CD4-positive, alpha-beta T cell treated with Interferon alpha-2 for 1 hour (primary cell): ENCODE measurements around the gene PRICKLE4.

Experiments
- DNase-seq, 2 donors: peaks; one replicate each; pipeline ENCODE4 v3.0.0-alpha.2; 2020 to 2022

The PRICKLE4 gene, protein sequence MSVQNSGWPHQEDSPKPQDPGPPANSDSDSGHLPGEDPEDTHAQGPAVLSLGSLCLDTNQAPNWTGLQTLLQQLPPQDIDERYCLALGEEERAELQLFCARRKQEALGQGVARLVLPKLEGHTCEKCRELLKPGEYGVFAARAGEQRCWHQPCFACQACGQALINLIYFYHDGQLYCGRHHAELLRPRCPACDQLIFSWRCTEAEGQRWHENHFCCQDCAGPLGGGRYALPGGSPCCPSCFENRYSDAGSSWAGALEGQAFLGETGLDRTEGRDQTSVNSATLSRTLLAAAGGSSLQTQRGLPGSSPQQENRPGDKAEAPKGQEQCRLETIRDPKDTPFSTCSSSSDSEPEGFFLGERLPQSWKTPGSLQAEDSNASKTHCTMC

DNA sequence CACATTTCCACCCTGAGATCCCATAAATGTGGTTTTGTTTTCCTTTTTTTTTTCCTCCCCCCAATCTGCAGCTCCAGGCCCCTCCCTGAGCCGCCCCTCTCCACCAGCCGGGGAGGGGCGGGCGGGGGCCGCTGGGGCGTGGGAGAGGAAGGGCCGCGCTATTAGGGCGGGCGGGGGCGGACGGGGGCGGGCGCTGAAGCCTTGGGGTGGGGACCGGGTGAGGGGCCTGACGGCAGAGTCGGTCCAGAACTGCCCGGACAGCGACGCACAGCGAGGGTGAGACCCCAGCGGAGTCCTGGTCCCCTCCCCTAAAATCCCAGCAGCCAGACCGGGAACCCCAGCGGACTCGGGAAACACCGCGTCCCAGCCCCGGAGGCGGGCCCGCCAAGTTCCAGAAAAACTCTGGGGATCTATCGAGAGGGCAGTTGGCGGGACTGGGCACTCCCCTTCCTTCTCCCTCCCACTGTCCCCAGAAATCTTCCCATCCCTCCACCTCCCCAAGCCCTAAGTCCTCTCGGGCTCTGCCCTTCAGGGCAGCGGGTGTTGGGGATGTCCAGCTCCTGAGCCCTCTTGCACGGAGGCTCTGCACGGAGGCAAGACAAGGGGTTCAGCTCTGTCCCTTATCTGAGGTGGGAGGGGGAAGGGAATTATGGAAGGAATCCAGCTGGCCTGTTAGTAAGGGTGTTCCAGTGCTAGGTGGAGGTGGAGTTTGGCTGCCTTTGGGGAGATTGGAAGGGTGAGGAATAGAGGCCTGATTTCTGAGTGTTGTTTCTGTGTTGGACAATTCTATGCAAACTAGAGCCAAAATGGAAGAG lies at the start of gene PRICKLE4:
TSS of gene PRICKLE4 (plus strand) at position 232 of the 815 bp plus-strand sequence. CDS start 2,692 bp downstream, outside the sequence.
- DNase-seq: no peak

DNA sequence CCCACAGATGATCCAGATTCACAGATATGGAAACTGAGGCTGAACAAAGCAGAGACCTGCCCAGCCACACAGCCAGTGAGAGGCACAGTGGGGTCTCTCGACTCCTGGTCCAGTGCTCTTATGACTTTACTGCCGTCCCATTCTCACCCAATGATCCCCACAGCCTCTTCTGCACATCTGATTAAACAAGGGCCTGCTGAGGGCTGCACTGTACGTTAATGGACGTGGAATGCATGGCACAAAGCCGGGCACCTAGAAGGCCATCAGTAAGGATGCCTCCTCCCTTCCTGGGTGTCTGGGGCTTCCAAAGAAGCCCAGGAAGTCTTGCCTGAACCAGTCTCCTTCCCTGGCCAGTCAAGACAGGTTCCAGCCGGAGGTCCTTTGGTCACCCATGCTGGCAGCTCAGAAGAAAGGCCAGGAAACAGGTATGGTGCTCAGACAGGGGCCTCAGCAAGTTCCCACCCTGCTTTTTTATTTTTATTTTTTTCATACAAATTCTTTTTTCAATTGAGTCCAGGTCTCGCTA lies 49.0 kb upstream of the PRICKLE4 start:
- DNase-seq: no peak

DNA sequence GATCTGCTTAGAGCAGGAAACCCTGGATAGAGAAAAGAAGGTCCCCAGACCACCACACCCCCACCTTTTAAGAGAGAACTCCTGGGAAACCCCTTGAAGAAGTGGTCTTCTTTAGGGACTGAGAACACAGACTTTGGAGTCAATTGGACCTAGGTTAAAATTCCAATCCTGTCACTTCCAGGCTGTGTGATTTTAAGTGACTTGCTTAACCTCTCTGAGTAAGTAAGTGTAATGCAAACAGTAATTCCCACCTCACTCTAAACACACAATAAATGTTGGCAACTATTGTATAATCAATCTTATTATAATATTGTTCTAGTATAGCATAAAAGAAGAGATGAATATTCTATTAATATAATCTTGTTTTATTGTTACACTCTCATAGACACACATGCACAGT lies 48.4 kb upstream of the PRICKLE4 start:
- no peak for DNase-seq

DNA sequence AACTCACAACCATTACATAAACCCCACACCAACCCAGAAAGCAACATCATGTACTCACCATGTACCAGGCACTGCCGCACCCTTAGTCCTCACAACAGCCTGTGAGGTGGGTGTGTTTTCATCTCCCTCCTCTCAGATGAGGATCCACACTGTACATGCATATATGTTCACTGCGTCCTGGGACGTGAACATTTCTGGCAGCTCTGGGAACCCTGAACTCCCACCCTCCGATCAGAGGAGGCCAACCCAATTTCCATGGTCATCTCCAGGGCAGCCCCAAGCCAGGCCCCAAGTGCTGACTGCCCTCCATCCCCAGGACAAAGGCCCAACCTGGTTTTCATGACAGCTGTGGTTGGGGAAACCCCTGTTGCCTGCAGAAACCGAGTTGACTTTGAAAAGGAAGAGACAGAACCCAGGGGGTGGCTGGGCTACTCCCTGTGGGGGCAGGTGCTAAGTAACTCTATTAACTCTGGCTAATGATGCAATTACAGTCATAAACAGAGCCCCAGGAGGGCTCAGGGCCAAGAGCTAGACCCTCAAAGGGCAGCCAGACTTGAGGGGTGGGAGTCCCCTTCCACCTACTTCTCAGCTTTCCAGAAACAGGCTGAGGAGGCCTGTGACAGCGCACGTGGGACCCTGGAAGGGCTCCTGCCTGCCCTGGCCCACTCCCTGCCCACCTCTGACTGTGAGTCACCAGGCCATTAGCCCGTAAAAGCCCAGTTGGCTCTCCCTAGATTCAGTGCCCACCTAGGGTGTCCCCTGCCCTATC lies 47.8 kb upstream of the PRICKLE4 start:
- peak; percentile 62 to 79 for DNase-seq

DNA sequence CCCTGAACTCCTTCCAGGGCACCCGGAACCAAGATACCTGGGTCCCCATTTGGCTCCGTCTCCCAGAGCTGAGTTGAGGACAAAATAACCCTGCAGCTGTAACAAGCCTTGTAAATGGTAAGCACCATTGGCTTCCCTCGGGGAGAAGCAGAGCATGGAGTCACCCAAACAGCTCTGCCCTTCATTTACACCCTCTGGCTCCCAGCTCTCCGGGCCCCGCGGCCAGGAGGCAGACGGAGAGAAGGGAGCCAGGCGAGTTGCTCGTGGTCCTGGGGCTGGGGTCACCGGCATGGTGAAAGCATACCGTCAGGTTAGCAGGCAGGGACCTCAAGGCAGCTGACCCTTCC lies 47.2 kb upstream of the PRICKLE4 start:
- DNase-seq: no peak

DNA sequence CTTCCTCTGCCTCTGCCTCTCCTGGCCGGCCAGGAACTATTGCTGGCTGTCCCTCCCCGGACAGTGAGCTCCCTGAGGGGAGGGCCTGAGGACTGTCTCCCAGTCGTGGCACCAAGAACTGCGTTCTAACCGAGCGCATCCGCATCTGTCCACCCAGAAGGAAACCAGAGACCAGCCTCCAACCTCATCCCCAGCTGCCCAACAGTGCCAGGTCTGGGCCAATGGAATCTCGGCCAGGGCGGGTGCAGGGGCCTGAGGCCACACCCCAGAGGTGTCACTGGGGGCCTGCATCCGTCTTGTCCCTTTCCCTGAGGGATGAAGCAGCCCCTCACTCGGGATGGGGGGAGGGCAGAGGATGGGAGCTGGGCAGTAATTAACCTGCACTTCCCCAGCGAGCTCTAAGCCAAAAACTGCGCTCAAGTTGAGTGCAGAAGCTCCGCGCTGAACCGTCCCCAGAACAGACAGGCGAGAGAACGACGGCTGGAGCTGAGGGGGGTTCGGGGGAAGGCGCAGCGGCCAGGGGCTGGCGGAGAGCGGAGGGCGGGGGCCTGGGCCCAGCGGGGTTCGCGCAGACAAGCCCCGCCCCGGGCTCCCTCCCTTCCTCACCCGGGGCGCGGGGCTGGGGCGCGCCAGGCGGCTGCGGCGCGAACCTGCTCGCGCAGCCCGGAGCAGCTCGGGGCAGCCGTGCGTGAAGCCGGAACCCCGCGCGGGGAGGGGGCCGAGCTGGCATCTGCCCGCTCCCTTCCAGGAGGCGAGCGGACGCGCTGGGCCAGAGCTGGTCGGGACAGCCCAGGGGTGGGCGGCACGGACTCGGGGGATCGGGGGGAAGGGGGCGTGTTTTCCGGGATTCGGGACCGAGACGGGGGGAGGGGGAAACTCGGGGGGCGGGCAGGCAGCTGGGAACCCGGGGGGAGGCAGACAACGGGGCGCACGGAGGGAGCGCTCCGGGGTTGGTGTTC lies 46.6 kb upstream of the PRICKLE4 start:
- peak; percentile 75 to 79 for DNase-seq

DNA sequence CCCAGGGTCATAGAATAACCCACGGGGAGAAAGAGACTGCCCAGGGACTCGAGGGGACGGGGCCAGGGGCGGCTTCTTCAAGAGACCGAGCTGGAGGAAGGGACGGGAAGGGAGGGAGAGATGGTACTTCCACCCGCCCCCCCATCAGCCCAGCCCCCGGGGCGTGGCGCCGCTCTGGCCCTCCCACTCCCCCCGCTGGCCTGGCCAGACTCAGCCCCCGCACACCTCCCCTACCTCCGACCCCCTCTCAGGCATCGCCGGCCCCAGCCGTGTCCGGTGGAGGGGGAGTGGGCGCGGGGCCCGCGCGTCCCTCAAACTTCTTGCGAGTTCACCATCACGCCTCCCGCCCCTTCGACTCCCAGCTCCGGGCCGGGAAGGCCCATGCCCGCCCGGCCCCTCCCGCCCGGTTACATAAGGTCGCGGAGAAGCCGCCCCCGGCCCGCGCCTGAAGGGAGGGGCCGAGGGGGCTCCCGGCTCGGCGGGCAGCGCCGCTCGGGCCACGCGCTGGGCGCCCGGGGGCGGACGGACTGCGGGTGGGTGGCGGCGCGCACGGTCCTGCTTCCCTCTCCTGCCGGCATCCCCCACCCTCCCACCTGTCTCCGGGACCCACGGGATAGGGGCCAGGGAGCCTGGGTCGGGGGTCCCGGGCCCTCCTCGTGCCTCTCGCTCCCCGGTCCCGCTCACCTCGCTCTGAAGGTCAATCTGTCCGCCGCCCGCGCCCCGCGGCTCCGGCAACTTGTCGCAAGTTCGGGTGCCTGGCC lies 45.7 kb upstream of the PRICKLE4 start:
- peak; percentile 68 to 77 for DNase-seq

DNA sequence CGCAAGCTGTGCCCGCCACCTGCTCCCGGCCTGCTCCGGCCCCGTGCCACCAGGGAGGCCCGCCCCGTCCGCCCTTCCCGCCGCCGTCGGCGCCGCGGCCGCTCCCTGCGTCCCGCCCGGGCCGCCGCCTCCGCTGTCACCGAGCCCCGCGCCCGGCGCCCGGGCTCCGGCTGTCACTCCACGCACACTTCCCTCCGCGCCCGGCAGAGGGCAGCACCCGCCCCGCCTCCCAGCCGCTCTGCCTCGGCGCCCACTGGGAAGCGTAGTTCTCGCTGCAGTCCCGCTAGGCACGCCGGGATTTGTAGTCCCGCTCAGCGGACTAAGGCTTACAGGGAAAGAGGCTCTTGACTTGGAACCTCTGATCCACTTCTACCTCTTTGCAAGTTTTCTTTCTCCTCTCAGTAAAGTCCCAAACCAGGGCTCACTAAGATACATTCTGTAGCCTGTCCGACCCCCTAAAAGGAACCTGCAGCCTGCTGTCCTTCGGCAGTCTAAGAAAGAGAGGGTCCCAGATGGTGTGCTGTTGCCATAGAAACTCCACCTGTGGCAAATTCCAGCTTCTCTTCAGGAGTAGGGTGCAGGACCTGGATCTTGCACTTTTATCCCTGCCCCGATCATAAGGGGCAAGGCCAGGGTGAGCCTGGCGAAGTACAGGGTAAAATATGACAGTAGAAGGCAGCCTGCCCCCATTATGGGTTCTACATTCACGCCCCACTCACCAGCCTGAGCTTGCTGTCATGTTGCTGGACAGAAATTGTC lies 45.0 kb upstream of the PRICKLE4 start, which contains the start of gene TFEB:
TSS of gene TFEB (minus strand) at position 182 of the 759 bp plus-strand sequence. CDS start 44,395 bp downstream, outside the sequence.
- DNase-seq: peak; percentile 90 to 95

DNA sequence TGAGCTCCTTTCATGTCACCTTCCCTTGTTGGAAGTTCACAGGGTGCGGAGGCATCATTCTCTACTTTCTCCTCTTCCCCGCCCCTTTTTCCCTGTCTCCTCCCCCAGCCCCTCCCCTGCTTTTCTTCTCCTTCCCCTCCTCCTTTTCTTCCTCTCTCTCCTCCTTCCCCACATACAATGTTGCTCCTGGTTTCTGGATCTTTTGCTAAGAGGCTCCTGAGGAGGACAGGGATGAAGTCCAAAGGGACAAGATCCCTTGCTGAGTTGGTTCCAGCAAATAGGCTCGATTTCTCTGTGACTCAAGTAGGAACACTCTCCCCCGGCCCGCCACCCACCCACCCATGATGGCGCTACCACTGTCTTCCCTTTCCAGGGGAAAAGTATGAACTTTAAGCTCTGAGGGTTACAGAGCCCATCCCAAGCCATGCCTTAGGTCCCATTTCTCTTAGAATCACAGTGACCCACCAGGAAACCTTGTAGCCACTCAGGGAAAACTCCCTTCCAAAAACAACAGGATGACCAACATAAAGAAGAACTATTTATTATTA lies 44.3 kb upstream of the PRICKLE4 start:
- DNase-seq: no peak

DNA sequence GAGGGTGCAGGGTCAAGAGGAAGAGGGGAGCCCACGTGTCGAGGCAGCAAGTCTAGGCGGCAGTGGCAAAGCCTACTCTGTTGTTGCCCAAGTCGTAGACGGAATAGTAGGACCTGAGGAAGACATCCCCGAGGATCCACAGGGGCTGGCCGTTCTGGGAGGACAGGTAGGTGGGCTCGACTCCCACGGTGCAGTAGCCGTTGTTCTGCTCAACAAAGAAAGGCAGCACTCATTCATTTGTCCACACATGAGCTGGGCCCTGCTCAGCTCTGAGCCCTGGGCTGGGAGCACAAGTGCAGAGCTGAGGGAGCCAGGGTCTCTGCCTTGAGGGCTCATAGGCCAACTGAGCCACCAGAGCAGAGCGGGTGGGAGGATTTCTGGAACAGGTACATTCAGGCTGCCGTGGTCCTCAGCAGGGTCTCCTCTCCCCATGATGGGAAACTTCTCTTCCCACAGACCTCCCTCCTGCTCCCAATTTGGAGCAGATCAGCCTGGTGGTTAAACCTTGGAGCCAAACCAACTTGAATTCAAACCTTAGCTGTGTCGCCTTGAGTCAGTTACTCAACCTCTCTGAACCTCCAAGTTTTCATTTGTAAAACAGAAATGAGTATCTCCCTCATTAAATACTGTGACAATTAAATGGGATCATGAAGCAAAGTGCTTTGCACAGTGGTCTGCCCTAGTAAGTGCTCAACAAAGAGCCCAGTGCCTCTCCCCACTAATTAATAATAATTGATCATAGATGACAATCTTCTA lies 43.6 kb upstream of the PRICKLE4 start:
- no peak for DNase-seq

DNA sequence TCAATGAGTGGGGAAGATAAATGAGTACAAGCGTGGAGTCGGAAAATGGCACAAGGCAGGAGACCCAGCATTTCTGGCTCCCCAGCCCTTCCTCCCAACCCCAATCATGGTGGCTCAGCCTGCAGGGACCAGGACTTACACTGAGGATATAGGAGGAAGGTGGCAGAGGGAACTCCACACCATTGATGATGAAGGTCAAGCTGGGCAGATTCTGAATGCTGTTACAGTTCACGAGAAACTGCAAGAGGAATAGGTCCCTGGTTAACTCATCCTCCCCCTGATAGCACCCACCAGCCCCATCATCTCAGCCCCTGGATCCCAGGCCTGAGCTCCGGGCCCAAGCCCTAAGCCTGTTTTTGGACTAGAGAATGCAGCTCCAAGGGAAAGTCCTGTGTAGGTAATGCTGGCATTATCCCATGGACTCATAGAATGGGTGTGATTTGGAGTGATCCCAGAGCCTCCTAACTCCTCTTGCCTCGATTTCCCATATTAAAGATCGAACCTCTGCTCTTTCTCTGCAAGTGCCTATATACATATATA lies 42.9 kb upstream of the PRICKLE4 start:
- DNase-seq: no peak

DNA sequence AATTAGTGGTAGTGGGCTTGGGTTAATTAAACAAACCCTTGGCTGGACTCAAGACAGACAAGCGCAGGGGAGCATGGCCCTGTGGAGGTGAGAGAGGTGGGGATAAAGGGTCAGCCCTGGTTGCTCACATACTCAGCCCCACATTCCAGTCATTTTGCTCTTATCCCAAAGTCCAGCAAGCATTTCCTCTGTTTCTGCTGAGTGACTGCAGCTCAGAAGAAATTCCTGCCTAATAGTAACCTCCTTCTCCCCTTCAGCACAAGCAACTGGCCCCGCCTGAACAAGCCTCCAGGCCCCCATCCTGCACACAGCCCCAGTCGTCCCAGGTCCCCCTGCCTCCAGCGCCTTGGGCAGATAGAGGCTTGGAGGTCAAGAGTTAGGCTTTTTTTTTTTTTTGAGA lies 41.5 kb upstream of the PRICKLE4 start:
- DNase-seq: no peak

DNA sequence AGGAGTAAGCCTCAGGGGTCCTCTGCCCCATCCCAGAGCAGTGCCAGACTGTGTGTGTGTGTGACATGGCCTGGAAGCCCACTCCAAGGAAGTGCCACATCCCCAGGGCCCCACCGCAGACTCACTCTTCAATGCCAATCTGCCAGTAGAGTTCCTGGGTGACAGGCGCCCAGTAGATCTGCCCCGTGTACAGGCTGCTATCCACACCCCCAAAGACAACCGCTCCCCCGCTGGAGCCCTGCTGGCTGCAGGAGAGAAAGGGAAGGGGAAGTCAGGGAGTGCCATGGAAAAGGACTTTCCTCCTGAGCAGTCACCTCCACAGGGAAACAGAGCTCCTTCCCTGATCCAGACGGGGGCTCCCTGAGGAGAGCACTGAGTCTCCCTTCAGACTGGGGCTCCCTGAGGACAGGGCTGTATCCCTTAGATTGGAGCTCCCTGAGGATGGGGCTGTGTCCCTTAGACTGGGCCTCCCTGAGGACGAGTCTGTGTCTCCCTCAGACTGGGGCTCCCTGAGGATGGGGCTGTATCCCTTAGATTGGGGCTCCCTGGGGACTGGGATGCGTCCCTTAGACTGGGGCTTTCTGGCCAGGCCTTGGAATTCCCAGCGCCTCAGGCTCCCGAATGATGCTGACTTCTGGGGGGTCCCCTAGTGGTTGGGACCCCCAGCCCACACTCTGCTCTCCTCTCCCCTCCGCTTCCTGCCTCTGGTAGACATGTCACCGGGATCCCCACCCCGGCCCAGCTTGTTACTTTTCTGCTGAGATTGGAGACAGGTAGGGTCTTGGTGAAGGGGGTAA lies 40.0 kb upstream of the PRICKLE4 start:
- DNase-seq: no peak

DNA sequence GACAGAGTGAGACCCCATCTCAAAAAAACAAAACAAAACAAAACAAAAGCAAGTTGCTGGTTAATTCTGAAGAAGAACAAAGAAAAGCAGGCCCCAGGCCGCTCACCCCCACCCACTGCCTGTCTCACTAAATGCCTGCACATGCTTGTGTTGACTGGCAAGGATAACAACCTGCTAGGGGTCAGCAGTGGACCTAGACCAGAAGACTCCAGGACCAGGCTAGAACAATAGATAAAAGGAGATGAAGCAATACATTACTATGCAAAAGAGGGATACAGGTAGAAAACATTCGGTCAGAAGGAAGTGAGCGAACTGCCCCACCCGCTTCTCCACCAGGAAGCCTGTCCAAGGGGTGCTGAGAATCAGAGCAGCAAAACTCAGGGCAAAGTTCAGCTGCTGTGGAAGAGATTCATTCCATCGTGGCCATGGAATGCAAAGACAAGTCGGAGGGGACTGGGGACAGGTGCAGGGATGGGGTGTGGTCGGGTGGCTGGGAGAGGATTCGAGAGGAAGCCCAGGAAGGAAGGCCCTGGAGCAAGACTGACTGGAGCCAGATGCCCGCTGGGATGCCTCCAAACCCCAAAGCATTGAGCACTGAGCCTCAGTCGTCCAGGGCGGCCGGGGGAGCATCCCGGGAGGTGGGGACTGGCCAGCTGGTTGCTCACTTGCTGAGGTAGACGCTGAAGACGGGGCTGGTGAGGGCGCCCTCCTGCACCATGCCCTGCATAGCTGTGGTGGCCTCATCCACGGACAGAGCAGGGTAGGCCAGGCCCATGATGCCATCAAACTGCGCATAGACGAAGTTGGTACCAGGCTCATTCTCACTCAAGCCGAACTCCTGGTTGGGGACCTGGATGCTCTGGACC lies 38.7 kb upstream of the PRICKLE4 start:
- DNase-seq: no peak

DNA sequence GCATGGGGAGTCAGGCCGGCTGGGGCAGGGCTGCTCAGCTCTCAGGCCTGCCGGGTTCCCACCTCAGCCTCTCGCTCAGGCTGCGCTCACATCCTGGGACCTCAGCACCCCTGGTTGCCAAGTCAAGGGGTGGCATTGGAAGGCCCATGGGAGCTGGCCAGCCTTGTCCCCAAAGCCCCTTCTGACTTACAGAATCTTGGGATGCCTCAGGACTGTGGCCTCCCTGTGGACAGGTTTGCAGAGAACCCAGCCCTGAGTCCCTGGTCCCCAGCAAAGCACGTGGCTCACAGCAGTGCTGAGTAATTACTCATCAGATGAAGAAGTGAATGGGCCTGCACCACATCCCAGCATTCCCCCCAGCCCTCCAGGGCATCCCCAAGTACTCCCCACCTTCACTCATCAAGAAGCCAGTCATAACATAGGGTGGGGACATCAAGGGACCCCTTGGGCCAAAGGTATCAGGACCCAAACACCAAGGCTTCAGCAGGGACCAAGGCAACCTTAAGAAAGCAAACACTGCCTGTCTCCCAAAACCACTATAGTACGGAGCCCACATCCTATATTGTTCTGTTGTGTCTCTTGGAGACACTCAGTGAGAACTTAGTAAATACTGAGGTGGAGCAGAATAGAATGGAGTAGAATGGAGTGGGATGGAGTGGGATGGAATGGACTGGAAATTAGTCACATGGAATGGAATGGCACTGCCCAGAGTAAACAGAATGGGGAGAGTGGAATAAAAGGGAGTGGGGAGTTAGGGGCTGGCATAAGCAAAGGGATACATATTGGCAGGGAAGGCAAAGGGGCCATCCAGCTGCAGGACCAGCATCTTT lies 37.0 kb upstream of the PRICKLE4 start:
- DNase-seq: no peak

DNA sequence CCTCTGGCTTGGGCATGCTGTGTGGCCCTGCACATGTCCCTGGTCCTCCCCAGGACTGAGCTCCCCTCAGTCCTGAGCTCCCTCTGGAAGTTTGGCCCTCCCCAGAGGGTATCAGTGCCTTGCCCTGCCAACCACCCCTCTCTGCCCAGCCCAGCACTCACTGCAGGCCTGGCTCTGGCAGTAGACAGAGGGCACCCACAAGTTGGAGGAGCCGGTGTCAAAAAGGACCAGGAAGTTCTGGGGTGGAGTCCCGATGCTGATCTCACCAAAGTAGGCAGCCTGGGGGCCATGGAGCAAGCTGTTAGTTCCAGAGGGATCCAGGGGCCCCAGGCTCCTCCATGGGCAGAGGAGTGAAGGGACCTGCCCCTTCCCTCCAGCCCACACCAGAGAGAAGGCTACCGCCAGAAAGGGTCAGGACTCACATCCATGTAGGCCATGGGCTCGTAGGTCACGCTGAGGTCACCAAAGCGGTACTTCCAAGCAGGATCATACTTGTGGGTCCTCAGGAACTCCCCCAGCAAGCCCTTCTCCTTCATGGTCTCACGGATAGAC lies 36.3 kb upstream of the PRICKLE4 start:
- DNase-seq: no peak
